Measurements from ENCODE around the gene STRN.

Gene STRN

DNA sequence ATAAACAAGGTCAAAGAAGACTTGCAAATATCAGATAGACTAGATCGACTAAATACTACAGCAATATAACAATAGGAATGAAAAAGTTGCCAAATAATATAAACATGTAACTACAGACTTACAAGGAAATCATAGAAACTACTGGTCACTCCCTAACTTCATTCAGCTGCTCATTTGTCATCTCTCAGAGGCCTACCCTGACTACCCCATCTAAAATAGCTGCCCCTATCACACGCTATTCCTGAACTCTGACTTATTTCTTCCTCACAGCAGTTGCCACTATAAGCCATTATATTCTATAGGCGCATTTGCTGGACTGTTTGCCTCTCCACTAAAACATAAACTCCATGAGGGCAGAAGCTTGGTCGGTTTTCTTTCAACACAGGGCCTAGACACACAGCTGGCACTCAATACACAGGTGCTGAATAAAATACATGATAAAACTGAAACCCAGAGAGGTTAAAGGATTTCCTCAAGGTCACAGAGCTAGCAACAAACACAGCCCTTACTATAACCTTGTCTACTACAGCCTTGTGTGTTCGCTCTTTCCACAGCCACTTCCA, 1.8 kb downstream of the STRN start:
- peak; percentile 2 for DNase-seq (ENCODE audit: low read depth)
- TF ChIP-seq, protein P1, sequence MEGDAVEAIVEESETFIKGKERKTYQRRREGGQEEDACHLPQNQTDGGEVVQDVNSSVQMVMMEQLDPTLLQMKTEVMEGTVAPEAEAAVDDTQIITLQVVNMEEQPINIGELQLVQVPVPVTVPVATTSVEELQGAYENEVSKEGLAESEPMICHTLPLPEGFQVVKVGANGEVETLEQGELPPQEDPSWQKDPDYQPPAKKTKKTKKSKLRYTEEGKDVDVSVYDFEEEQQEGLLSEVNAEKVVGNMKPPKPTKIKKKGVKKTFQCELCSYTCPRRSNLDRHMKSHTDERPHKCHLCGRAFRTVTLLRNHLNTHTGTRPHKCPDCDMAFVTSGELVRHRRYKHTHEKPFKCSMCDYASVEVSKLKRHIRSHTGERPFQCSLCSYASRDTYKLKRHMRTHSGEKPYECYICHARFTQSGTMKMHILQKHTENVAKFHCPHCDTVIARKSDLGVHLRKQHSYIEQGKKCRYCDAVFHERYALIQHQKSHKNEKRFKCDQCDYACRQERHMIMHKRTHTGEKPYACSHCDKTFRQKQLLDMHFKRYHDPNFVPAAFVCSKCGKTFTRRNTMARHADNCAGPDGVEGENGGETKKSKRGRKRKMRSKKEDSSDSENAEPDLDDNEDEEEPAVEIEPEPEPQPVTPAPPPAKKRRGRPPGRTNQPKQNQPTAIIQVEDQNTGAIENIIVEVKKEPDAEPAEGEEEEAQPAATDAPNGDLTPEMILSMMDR (conservative IDR thresholded peaks at IDR 0.05; ENCODE audit: control insufficient read depth, insufficient read depth, low read depth, low read length), result no peak
- H3K4me3 ChIP-seq (ENCODE audit: control insufficient read depth, low read depth, low read length), result peak overlapping the region; percentile 91

DNA sequence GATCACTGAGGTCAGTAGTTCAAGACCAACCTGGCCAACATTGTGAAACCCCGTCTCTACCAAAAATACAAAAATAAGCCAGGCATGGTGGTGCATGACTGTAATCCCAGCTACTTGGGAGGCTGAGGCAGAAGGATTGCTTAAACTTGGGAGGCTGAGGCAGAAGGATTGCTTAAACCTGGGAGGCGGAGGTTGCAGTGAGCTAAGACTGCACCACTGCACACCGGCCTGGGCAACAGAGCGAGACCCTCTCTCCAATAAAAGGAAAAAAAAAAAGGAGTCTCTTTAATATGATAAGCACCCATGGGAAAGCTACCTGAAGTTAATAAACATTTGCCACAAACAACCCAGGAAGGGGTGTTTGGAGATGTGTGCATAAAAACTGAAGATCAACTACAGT, 2.6 kb downstream of the STRN start:
- no peak for DNase-seq (ENCODE audit: low read depth)
- H3K4me3 ChIP-seq (ENCODE audit: control insufficient read depth, low read depth, low read length), result no peak overlapping the region
- TF ChIP-seq, protein P1 (conservative IDR thresholded peaks at IDR 0.05; ENCODE audit: control insufficient read depth, insufficient read depth, low read depth, low read length), result no peak

DNA sequence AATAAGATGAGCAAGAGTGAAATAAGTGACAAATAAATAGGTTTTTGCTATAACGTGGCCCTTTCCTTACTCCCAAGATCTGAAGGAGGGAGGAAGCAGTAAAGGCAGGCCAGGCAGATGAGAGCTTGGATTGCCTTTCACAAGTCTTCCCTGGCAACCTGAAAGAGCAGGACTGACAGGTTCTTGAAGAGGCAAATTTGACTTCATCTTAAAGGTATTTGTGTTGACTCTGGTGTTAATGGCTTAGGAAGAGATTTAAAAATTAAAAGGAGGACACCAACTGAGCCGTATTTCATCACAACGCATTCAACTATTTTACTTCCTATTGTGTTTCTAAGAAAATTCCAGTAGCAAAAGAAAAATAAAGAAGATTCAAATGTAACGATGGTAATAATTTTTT, 3.2 kb downstream of the STRN start:
- no peak for DNase-seq (ENCODE audit: low read depth)
- TF ChIP-seq, protein P1 (conservative IDR thresholded peaks at IDR 0.05; ENCODE audit: control insufficient read depth, insufficient read depth, low read depth, low read length), result no peak
- no peak overlapping the region for H3K4me3 ChIP-seq (ENCODE audit: control insufficient read depth, low read depth, low read length)

DNA sequence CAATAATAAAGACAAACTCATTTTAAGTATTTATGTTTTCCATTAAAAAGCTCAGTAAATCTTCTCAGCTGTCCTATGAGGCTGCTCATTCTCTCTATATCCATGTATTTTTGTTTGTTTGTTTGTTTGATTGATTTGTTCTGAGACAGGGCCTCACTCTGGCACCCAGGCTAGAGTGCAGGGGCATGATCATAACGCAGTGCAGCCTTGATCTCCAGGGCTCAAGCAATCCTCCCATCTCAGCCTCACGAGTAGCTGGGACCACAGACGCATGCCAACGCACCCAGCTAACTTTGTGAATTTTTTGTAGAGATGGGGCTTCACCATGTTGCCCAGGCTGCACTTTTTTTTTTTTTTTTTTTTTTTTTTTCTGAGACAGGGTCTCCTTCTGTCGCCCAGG, 5.6 kb downstream of the STRN start:
- TF ChIP-seq, protein P1 (conservative IDR thresholded peaks at IDR 0.05; ENCODE audit: control insufficient read depth, insufficient read depth, low read depth, low read length), result no peak
- H3K4me3 ChIP-seq (ENCODE audit: control insufficient read depth, low read depth, low read length), result no peak overlapping the region
- DNase-seq (ENCODE audit: low read depth), result no peak

DNA sequence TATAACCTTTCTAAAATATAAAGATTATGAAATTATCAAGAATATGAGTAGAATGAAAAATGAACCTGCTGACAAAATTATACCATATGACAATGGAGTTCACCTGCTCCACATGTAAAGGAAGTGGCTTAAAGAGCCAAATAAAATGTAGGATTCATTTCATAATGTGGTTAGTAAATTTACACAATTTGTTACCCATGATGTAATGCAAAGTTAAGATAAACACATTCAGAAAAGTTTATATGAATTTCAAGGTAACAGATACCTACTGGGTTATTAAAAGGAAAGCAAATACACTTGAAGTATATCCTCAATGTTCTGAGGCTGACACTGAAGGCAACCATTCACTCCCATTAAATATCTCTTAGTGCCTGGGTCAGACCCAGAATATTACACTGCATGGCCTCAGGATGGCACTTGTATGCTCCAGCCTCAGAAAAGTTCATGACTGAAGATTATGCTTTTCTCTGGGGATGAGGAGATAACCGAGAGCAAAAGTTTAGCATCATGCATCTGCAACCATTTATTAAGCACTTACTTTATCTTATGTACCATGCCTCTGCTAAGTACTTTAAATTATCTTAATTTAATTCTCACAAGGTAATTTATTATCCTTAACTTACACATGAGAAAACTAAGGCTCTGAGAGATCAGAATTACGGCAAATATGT, 6.2 kb downstream of the STRN start:
- no peak overlapping the region for H3K4me3 ChIP-seq (ENCODE audit: control insufficient read depth, low read depth, low read length)
- DNase-seq (ENCODE audit: low read depth), result no peak
- TF ChIP-seq, protein P1 (conservative IDR thresholded peaks at IDR 0.05; ENCODE audit: control insufficient read depth, insufficient read depth, low read depth, low read length), result no peak

DNA sequence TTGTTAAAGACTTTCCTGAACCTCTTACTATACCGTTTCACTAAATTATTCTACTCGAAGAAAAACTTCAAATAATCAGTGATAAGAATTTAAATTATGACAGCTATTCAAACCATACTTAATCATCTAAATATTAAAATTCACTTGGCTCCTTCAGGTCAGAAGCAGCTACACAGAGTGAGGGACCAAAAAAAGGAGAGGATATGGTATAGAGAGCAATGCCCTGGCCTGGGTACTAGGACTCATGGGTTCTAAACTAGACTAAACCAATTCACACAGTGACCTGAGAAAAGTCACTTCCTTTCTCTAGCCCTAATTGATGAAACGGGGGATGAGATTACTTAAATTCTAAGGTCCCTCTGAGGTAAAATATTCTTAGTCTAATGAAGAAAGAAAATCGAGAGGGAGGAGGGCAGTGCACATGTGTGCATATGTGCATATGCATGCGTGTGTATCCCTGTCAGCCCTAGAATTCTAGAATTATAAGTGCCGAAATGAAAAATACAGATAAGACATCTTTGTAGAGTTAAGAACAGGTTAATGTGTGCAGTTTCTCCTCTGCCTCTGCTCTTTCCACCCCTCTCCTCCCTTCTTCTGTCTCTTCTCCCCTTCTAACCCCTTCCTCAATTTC, 11.2 kb downstream of the STRN start:
- H3K4me3 ChIP-seq (ENCODE audit: control insufficient read depth, low read depth, low read length), result no peak overlapping the region
- no peak for DNase-seq (ENCODE audit: low read depth)
- TF ChIP-seq, protein P1 (conservative IDR thresholded peaks at IDR 0.05; ENCODE audit: control insufficient read depth, insufficient read depth, low read depth, low read length), result no peak

Data from fibroblast of mammary gland (primary cell).